ENCODE data around the gene MAGI3.

DNA sequence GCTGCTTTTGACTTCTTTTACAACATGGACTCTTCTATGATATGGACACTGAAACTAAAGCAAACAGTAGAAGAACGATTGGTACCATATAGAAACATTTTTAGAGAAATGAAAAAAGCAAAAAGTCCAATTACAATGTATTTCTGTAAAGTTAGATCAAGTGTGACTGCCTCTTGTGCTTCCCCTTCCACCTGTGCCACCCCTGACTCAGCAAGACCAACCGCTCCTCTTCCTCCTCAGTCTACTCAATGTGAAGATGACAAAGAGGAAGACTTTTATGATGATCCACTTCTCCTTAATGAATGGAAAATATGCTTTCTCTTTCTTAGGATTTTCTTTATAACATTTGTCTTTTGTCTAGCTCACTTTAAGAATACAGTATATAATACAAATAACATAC is 302.0 kb downstream of the MAGI3 start:
- no peak for TF ChIP-seq CTCF (conservative IDR thresholded peaks at IDR 0.05; ENCODE audit: low read length)
- TF ChIP-seq EZH2phosphoT487 (IDR thresholded peaks at IDR 0.05; ENCODE audit: borderline replicate concordance): no peak

Data from Loucy (cell line).